Suppressor macrophage treated with lipopolysaccharide for 4 hours (primary cell): ENCODE results near the gene ITGA3.

Experiments used
- DNase-seq: peaks from one replicate; pipeline ENCODE4 v3.0.0-alpha.2; 2020

ITGA3 gene

GRCh38 chr17:50075446-50076032 lies 19.6 kb downstream of the ITGA3 start:
- no peak for DNase-seq

GRCh38 chr17:50076221-50076590 lies 20.3 kb downstream of the ITGA3 start:
- no peak for DNase-seq

- DNase-seq: no peak
Observed at GRCh38 chr17:50076591-50077235, 20.8 kb downstream of the ITGA3 start.

- no peak for DNase-seq
Observed at GRCh38 chr17:50078430-50078829, 22.5 kb downstream of the ITGA3 start.

- DNase-seq: no peak
Observed at GRCh38 chr17:50079334-50080095, 23.6 kb downstream of the ITGA3 start.

GRCh38 chr17:50080096-50080480 lies 24.2 kb downstream of the ITGA3 start:
- no peak for DNase-seq

GRCh38 chr17:50080827-50081226 lies 24.9 kb downstream of the ITGA3 start:
- no peak for DNase-seq

GRCh38 chr17:50081757-50082156 lies 25.8 kb downstream of the ITGA3 start:
- no peak for DNase-seq

- peak; percentile 80 for DNase-seq
Observed at GRCh38 chr17:50087246-50087911, 31.5 kb downstream of the ITGA3 start.

- DNase-seq: no peak
Observed at GRCh38 chr17:50087912-50088405, 32.0 kb downstream of the ITGA3 start.

GRCh38 chr17:50088952-50089825 lies 33.3 kb downstream of the ITGA3 start:
- no peak for DNase-seq

GRCh38 chr17:50090071-50090470 lies 34.2 kb downstream of the ITGA3 start:
- no peak for DNase-seq

- DNase-seq: no peak
Observed at GRCh38 chr17:50090971-50091917, 35.3 kb downstream of the ITGA3 start.

GRCh38 chr17:50091918-50092285 lies 36.0 kb downstream of the ITGA3 start:
- DNase-seq: no peak

- DNase-seq: no peak
Observed at GRCh38 chr17:50093246-50093645, 37.3 kb downstream of the ITGA3 start.

GRCh38 chr17:50093807-50094206 lies 37.9 kb downstream of the ITGA3 start:
- DNase-seq: no peak

- DNase-seq: peak; percentile 93
Observed at GRCh38 chr17:50094243-50094752, 38.4 kb downstream of the ITGA3 start.

GRCh38 chr17:50094753-50095619 lies 39.1 kb downstream of the ITGA3 start, which contains the start of gene PDK2:
PDK2 (plus strand) TSS chr17:50095351; CDS start chr17:50095436, 85 bp downstream.
- peak; percentile 95 for DNase-seq

- DNase-seq: no peak
Observed at GRCh38 chr17:50095626-50096037, 39.7 kb downstream of the ITGA3 start.

GRCh38 chr17:50096092-50096491 lies 40.2 kb downstream of the ITGA3 start:
- no peak for DNase-seq
